ENCODE measurements around the gene MEGF10. TPM values are rescaled to one million over a fixed set of nuclear protein-coding genes. Genes with fewer than 3 reads are reported as not detected.

MEGF10 gene
- total and polyA plus RNA-seq, 2 of the 8 experiments (the other 6 are each of a cell fraction or from before 2014, with no cell fraction given) = 38.2 to 53.1 TPM

- H4K8ac ChIP-seq (ENCODE audit: extremely low read depth, insufficient read depth, low read length) = no peak overlapping the region
- H3K4me3 ChIP-seq (ENCODE audit: extremely low read depth in 1 of 4, insufficient read depth in 2 of 4, low read depth in 3 of 4, low read length in 4 of 4) = no peak overlapping the region
- CTCF ChIA-PET (ENCODE audit: partially characterized antibody) = no interaction called here
- TF ChIP-seq HDAC2 (IDR thresholded peaks at IDR 0.05; ENCODE audit: borderline replicate concordance in 1 of 2, low read depth in 2 of 2, low read length in 2 of 2) (peak in 1 of 2 experiments; percentile 90; a peak in 1 of 4 replicates), CTBP2 (IDR thresholded peaks at IDR 0.05; ENCODE audit: borderline replicate concordance, insufficient read depth, insufficient read length, low read length) (no peak), KDM4A (IDR thresholded peaks at IDR 0.05; ENCODE audit: low read depth, low read length, severe bottlenecking) (no peak), CBX5 (IDR thresholded peaks at IDR 0.05; ENCODE audit: low read depth, low read length) (no peak), SIN3A (conservative IDR thresholded peaks at IDR 0.05 in 1 of 2, IDR thresholded peaks at IDR 0.05 in 1 of 2; ENCODE audit: low read depth in 1 of 2, low read length in 2 of 2) (no peak), SIRT6 (IDR thresholded peaks at IDR 0.05; ENCODE audit: low read length) (no peak), E2F6 (IDR thresholded peaks at IDR 0.05) (no peak), CHD2 (IDR thresholded peaks at IDR 0.05; ENCODE audit: low read length) (no peak), SP1 (IDR thresholded peaks at IDR 0.05; ENCODE audit: low read depth, low read length) (peak; percentile 42; the same call in 1 of the 2 replicates), HDAC6 (IDR thresholded peaks at IDR 0.05; ENCODE audit: low read depth, low read length) (no peak), BRCA1 (IDR thresholded peaks at IDR 0.05; ENCODE audit: low read depth, low read length) (no peak), BACH1 (IDR thresholded peaks at IDR 0.05; ENCODE audit: low read length) (0 out of 2 replicates have a peak, but pooled peaks have one; percentile 23)
Measured at GRCh38 chr5:127256886-127257597, 33.6 kb upstream of the MEGF10 start.

More at GRCh38 chr5:127256886-127257597, 33.6 kb upstream of the MEGF10 start:
- H3K79me1 ChIP-seq (ENCODE audit: low read depth, low read length) = no peaks in the 10 kb centered on the region
- H3K4ac ChIP-seq (replicated peaks; ENCODE audit: insufficient read length, low read depth, low read length) = no peak overlapping the region
- H3K14ac ChIP-seq (ENCODE audit: insufficient read length) = no peak overlapping the region
- no peaks in the 10 kb centered on the region for H3K27me3 ChIP-seq (replicated peaks in 1 of 4; ENCODE audit: control insufficient read depth in 3 of 4, extremely low read depth in 1 of 4, insufficient read depth in 3 of 4, low read length in 3 of 4)
- no peaks in the 10 kb centered on the region for H4K20me1 ChIP-seq (replicated peaks in 1 of 2; ENCODE audit: control insufficient read depth in 1 of 2, insufficient read depth in 2 of 2, low read length in 2 of 2)
- 0 out of 7 replicates have a peak, but pooled peaks cover 0 to 2% (median 0%) of the 10 kb centered on the region in 4 experiments for H3K4me1 ChIP-seq (replicated peaks in 1 of 4; ENCODE audit: control insufficient read depth in 3 of 4, insufficient read depth in 4 of 4, low read length in 3 of 4)
- 59% methylated on average over 2 of the region's 2 CpGs; no CpG with 5 or more reads in 1 of the 2 experiments for WGBS, 2 experiments (ENCODE audit: extremely low coverage in 1 of 2, insufficient coverage in 1 of 2, insufficient read length in 1 of 2, insufficient replicate concordance in 2 of 2, low coverage in 1 of 2, low lambda C conversion rate in 2 of 2, missing lambda C conversion rate in 1 of 2)
- H4K5ac ChIP-seq (ENCODE audit: insufficient read length, low read depth, low read length) = no peak overlapping the region
- no peak overlapping the region for H2BK20ac ChIP-seq (ENCODE audit: low read length)
- no peaks in the 10 kb centered on the region for H3K79me2 ChIP-seq (ENCODE audit: control insufficient read depth in 1 of 2, insufficient read depth in 2 of 2, low read length in 2 of 2)
- no peak overlapping the region for H2BK12ac ChIP-seq (ENCODE audit: low read depth, low read length)
- no peak overlapping the region for H2AFZ ChIP-seq (ENCODE audit: low read length)
- no peak overlapping the region for H2BK120ac ChIP-seq (replicated peaks; ENCODE audit: low read depth, low read length)
- DNase-seq (ENCODE audit: low read depth in 1 of 2, low spot score in 2 of 2) (no peak), FAIRE-seq (peak; percentile 62)
- no peak overlapping the region for H2BK15ac ChIP-seq (ENCODE audit: low read length)
- peaks cover 13 to 14% of the 10 kb centered on the region in 2 experiments for H3K9me3 ChIP-seq (ENCODE audit: insufficient read depth in 2 of 2, low read depth in 1 of 2, low read length in 1 of 2)
- H4K91ac ChIP-seq (replicated peaks; ENCODE audit: insufficient read length, low read length) = no peak overlapping the region
- no peak overlapping the region for H2AK5ac ChIP-seq (ENCODE audit: low read depth, low read length)
- no peak overlapping the region for H3K56ac ChIP-seq (replicated peaks; ENCODE audit: insufficient read length, low read depth, low read length)
- POLR2A ChIA-PET (ENCODE audit: partially characterized antibody) = interaction anchor here (0.6 kb wide), 1 partner anchor 335 kb away, joined by 4 read pairs; no protein-coding TSS in a partner anchor
- no peak overlapping the region for H3K23ac ChIP-seq (ENCODE audit: insufficient read length)
- H3K27ac ChIP-seq (ENCODE audit: low read depth, low read length) = no peak overlapping the region
- H3K23me2 ChIP-seq (ENCODE audit: low read depth, low read length) = no peaks in the 10 kb centered on the region
- H3K18ac ChIP-seq (ENCODE audit: extremely low read depth, low read length) = no peak overlapping the region
- H3K36me3 ChIP-seq (ENCODE audit: control insufficient read depth in 2 of 4, insufficient read depth in 4 of 4, low read length in 3 of 4) = peaks cover 0 to 5% (median 0%) of the 10 kb centered on the region in 4 experiments; a peak in 1 of 8 replicates
- peak overlapping the region in 1 of 2 experiments; percentile 23; a peak in 2 of 4 replicates for H3K4me2 ChIP-seq (ENCODE audit: insufficient read depth in 1 of 2, low read depth in 2 of 2, low read length in 2 of 2)
- no peak overlapping the region for H3K9ac ChIP-seq (replicated peaks in 1 of 4; ENCODE audit: extremely low read depth in 1 of 4, low read depth in 3 of 4, low read length in 3 of 4)
- no peak overlapping the region for H2BK5ac ChIP-seq (ENCODE audit: low read depth, low read length)

Measured in H1 (cell line).